HL-60/S4 (cell line): Measurements from ENCODE around the gene IL31RA.

Experiments
- in situ Hi-C: fragments of 300-500 bp; cut with MboI; formaldehyde crosslinking; loops from 2 replicates; pipeline ENCODE4 v1.14.3; 2022; ENCODE audit warnings: low sequenced_read_pairs

The IL31RA gene

GRCh38 chr5:55900068-55900467 is 48.9 kb downstream of the IL31RA start:
- in situ Hi-C loops: no loop called here

GRCh38 chr5:55900776-55901175 is 49.6 kb downstream of the IL31RA start:
- in situ Hi-C loops: no loop called here

- in situ Hi-C loops: no loop called here
Observed at GRCh38 chr5:55902696-55903095, 51.5 kb downstream of the IL31RA start.

- in situ Hi-C loops: no loop called here
Observed at GRCh38 chr5:55903121-55903701, 52.1 kb downstream of the IL31RA start.

GRCh38 chr5:55904152-55904551 is 53.0 kb downstream of the IL31RA start:
- in situ Hi-C loops: no loop called here

GRCh38 chr5:55905251-55905650 is 54.1 kb downstream of the IL31RA start:
- in situ Hi-C loops: no loop called here

GRCh38 chr5:55907927-55908326 is 56.8 kb downstream of the IL31RA start:
- in situ Hi-C loops: no loop called here

GRCh38 chr5:55908804-55909203 is 57.6 kb downstream of the IL31RA start:
- in situ Hi-C loops: no loop called here

- in situ Hi-C loops: no loop called here
Observed at GRCh38 chr5:55911784-55912653, 60.9 kb downstream of the IL31RA start.

GRCh38 chr5:55913466-55914413 is 62.6 kb downstream of the IL31RA start:
- in situ Hi-C loops: no loop called here

- in situ Hi-C loops: no loop called here
Observed at GRCh38 chr5:55914971-55915370, 63.8 kb downstream of the IL31RA start.

GRCh38 chr5:55915783-55916182 is 64.6 kb downstream of the IL31RA start:
- in situ Hi-C loops: no loop called here

GRCh38 chr5:55916986-55917385 is 65.8 kb downstream of the IL31RA start:
- in situ Hi-C loops: no loop called here

- in situ Hi-C loops: no loop called here
Observed at GRCh38 chr5:55917402-55918086, 66.4 kb downstream of the IL31RA start.

GRCh38 chr5:55918087-55919035 is 67.2 kb downstream of the IL31RA start:
- in situ Hi-C loops: no loop called here

- in situ Hi-C loops: no loop called here
Observed at GRCh38 chr5:55919625-55920024, 68.5 kb downstream of the IL31RA start.

- in situ Hi-C loops: no loop called here
Observed at GRCh38 chr5:55920784-55921183, 69.6 kb downstream of the IL31RA start.

GRCh38 chr5:55921617-55922016 is 70.5 kb downstream of the IL31RA start:
- in situ Hi-C loops: no loop called here

- in situ Hi-C loops: no loop called here
Observed at GRCh38 chr5:55923177-55923771, 72.1 kb downstream of the IL31RA start.
